DND-41 (cell line): ENCODE measurements around the gene SNTG2.

Source experiments
- ATAC-seq: fragments of 200-7000 bp; cut with Tn5 transposase; 3 replicates; pipeline ENCODE4 v1.9.1; 2021; ENCODE audit warnings: low read depth; ENCODE audit not compliant: insufficient read depth
- DNase-seq: peaks from one replicate; pipeline ENCODE4 v3.0.0-alpha.2; 2020
- H2AFZ ChIP-seq: 2 replicates; pipeline ENCODE4 v1.6.0; 2012; ENCODE audit warnings: low read depth, low read length
- H3K27ac ChIP-seq: 2 replicates; pipeline ENCODE4 v1.5.1; 2012; ENCODE audit warnings: low read length, inconsistent platforms
- H3K27me3 ChIP-seq: fragments of 200-600 bp; sonication (generic); 2 replicates; pipeline ENCODE4 v1.6.0; 2012; ENCODE audit warnings: low read length, mild to moderate bottlenecking, inconsistent platforms; ENCODE audit not compliant: insufficient read depth, poor library complexity
- H3K36me3 ChIP-seq: 2 replicates; pipeline ENCODE4 v1.5.1; 2012; ENCODE audit warnings: low read length, inconsistent platforms; ENCODE audit not compliant: insufficient read depth
- H3K4me1 ChIP-seq: 2 replicates; pipeline ENCODE4 v1.5.1; 2012; ENCODE audit warnings: mild to moderate bottlenecking, low read length; ENCODE audit not compliant: insufficient read depth
- H3K4me2 ChIP-seq: 2 replicates; pipeline ENCODE4 v1.6.0; 2012; ENCODE audit warnings: mild to moderate bottlenecking, moderate library complexity, low read length, inconsistent platforms; ENCODE audit not compliant: insufficient read depth
- H3K4me3 ChIP-seq, 2 experiments: fragments of 200-600 bp in 1 of 2; shearing (Covaris generic) in 1 of 2; 2 replicates each; pipeline ENCODE4 v1.5.1; 2012 to 2016; ENCODE audit warnings: inconsistent platforms in 2 of 2, low read length in 2 of 2, mild to moderate bottlenecking in 2 of 2, low read depth in 1 of 2, moderate library complexity in 1 of 2
- H3K79me2 ChIP-seq: 2 replicates; pipeline ENCODE4 v1.6.0; 2012; ENCODE audit warnings: low read length, inconsistent platforms; ENCODE audit not compliant: insufficient read depth
- H3K9ac ChIP-seq: 2 replicates; pipeline ENCODE4 v1.6.0; 2012; ENCODE audit warnings: low read depth, mild to moderate bottlenecking, inconsistent platforms, low read length, moderate library complexity
- H3K9me3 ChIP-seq: 2 replicates; pipeline ENCODE4 v1.5.1; 2012; ENCODE audit warnings: low read length, moderate library complexity, mild to moderate bottlenecking, inconsistent platforms; ENCODE audit not compliant: insufficient read depth, severe bottlenecking
- H4K20me1 ChIP-seq: 2 replicates; pipeline ENCODE4 v1.6.0; 2012; ENCODE audit warnings: low read length; ENCODE audit not compliant: insufficient read depth
- CTCF ChIP-seq: IDR thresholded peaks from 2 replicates; pipeline ENCODE4 v1.5.1; 2012; ENCODE audit warnings: borderline replicate concordance, low read length, moderate library complexity, mild to moderate bottlenecking; ENCODE audit not compliant: poor library complexity, severe bottlenecking; ENCODE audit errors: extremely low read depth
- EZH2 ChIP-seq: IDR thresholded peaks from 3 replicates; pipeline ENCODE4 v1.6.1; 2012; ENCODE audit warnings: borderline replicate concordance, low read depth, mild to moderate bottlenecking, moderate library complexity, low read length, inconsistent platforms; ENCODE audit not compliant: severe bottlenecking

The SNTG2 gene

GRCh38 chr2:1393321-1393720 lies 442.7 kb downstream of the SNTG2 start:
- no peaks in the 10 kb centered on the region for H3K27me3 ChIP-seq
- H3K4me1 ChIP-seq, result no peaks in the 10 kb centered on the region
- no peak overlapping the region for H3K27ac ChIP-seq
- H3K4me3 ChIP-seq, result no peak overlapping the region
- H2AFZ ChIP-seq, result no peak overlapping the region
- H3K4me2 ChIP-seq, result no peak overlapping the region
- H3K36me3 ChIP-seq, result no peaks in the 10 kb centered on the region
- no peaks in the 10 kb centered on the region for H3K9me3 ChIP-seq
- DNase-seq (no peak), ATAC-seq (no peak)
- H3K9ac ChIP-seq, result no peak overlapping the region
- no peaks in the 10 kb centered on the region for H4K20me1 ChIP-seq
- no peak for TF ChIP-seq EZH2
- TF ChIP-seq CTCF, result no peak
- no peaks in the 10 kb centered on the region for H3K79me2 ChIP-seq

GRCh38 chr2:1394709-1395408 lies 444.2 kb downstream of the SNTG2 start:
- H3K4me2 ChIP-seq, result no peak overlapping the region
- DNase-seq, result no peak
- no peak for ATAC-seq
- no peak overlapping the region for H2AFZ ChIP-seq
- no peaks in the 10 kb centered on the region for H3K9me3 ChIP-seq
- H3K36me3 ChIP-seq, result no peaks in the 10 kb centered on the region
- H3K4me1 ChIP-seq, result no peaks in the 10 kb centered on the region
- no peaks in the 10 kb centered on the region for H3K27me3 ChIP-seq
- no peak overlapping the region for H3K4me3 ChIP-seq
- no peaks in the 10 kb centered on the region for H3K79me2 ChIP-seq
- no peak overlapping the region for H3K27ac ChIP-seq
- no peak overlapping the region for H3K9ac ChIP-seq
- no peaks in the 10 kb centered on the region for H4K20me1 ChIP-seq
- TF ChIP-seq EZH2 (no peak), CTCF (no peak)

- ATAC-seq (no peak), DNase-seq (no peak)
- Histone ChIP-seq H3K4me1 (no peaks in the 10 kb centered on the region), H3K9ac (no peak overlapping the region), H3K27ac (no peak overlapping the region), H3K4me2 (no peak overlapping the region), H3K4me3 (no peak overlapping the region), H4K20me1 (no peaks in the 10 kb centered on the region), H3K79me2 (no peaks in the 10 kb centered on the region), H3K27me3 (no peaks in the 10 kb centered on the region), H3K9me3 (no peaks in the 10 kb centered on the region), H2AFZ (no peak overlapping the region), H3K36me3 (no peaks in the 10 kb centered on the region)
- no peak for TF ChIP-seq EZH2
- no peak for TF ChIP-seq CTCF
These were observed 446.7 kb downstream of the SNTG2 start for GRCh38 chr2:1397350-1397749.

GRCh38 chr2:1398191-1398590 lies 447.5 kb downstream of the SNTG2 start:
- Histone ChIP-seq H3K36me3 (no peaks in the 10 kb centered on the region), H3K4me3 (no peak overlapping the region)

More at GRCh38 chr2:1398191-1398590, 447.5 kb downstream of the SNTG2 start:
- Histone ChIP-seq H3K4me1 (no peaks in the 10 kb centered on the region), H3K27ac (no peak overlapping the region), H3K79me2 (no peaks in the 10 kb centered on the region), H3K4me2 (no peak overlapping the region), H3K27me3 (no peaks in the 10 kb centered on the region), H2AFZ (no peak overlapping the region), H4K20me1 (no peaks in the 10 kb centered on the region), H3K9ac (no peak overlapping the region), H3K9me3 (no peaks in the 10 kb centered on the region)
- ATAC-seq, result no peak
- no peak for DNase-seq
- TF ChIP-seq EZH2 (no peak), CTCF (no peak)
